ENCODE results near the gene ZNF800.

ZNF800 gene

GRCh38 chr7:127390817-127391590 lies 1.5 kb downstream of the ZNF800 start:
- DNase-seq = no peak

GRCh38 chr7:127390186-127390816 lies 2.2 kb downstream of the ZNF800 start:
- DNase-seq = no peak

GRCh38 chr7:127389321-127389720 lies 3.2 kb downstream of the ZNF800 start:
- DNase-seq = no peak

- no peak for DNase-seq
These were observed 4.5 kb downstream of the ZNF800 start for GRCh38 chr7:127387974-127388373.

GRCh38 chr7:127383123-127383835 lies 9.2 kb downstream of the ZNF800 start:
- DNase-seq = no peak

GRCh38 chr7:127382301-127383085 lies 10.0 kb downstream of the ZNF800 start:
- no peak for DNase-seq

GRCh38 chr7:127380479-127380878 lies 12.0 kb downstream of the ZNF800 start:
- no peak for DNase-seq

GRCh38 chr7:127379642-127380041 lies 12.9 kb downstream of the ZNF800 start:
- no peak for DNase-seq

- DNase-seq = no peak
These were observed 14.0 kb downstream of the ZNF800 start for GRCh38 chr7:127378537-127378936.

- no peak for DNase-seq
These were observed 15.1 kb downstream of the ZNF800 start for GRCh38 chr7:127377425-127377824.

- DNase-seq = no peak
These were observed 16.9 kb downstream of the ZNF800 start for GRCh38 chr7:127375631-127376030.

GRCh38 chr7:127367679-127368078 lies 24.8 kb downstream of the ZNF800 start:
- DNase-seq = no peak

- no peak for DNase-seq
These were observed 25.8 kb downstream of the ZNF800 start for GRCh38 chr7:127366680-127367079.

- no peak for DNase-seq
These were observed 26.6 kb downstream of the ZNF800 start for GRCh38 chr7:127365957-127366315.

- DNase-seq = no peak
These were observed 27.1 kb downstream of the ZNF800 start for GRCh38 chr7:127365164-127365956.

- DNase-seq = no peak
These were observed 30.0 kb downstream of the ZNF800 start for GRCh38 chr7:127362364-127363027.

- DNase-seq = no peak
These were observed 30.8 kb downstream of the ZNF800 start for GRCh38 chr7:127361736-127362135.

- no peak for DNase-seq
These were observed 33.5 kb downstream of the ZNF800 start for GRCh38 chr7:127359011-127359410.

- no peak for DNase-seq
These were observed 38.6 kb downstream of the ZNF800 start for GRCh38 chr7:127353897-127354296.

GRCh38 chr7:127350586-127350985 lies 41.9 kb downstream of the ZNF800 start:
- no peak for DNase-seq

GRCh38 chr7:127349881-127350280 lies 42.6 kb downstream of the ZNF800 start:
- DNase-seq = no peak

GRCh38 chr7:127348247-127348631 lies 44.3 kb downstream of the ZNF800 start:
- no peak for DNase-seq

Measured in NCI-H1694 (cell line).